Stimulated activated CD4-positive, alpha-beta T cell treated with anti-CD3 and anti-CD28 coated beads, Interleukin-1b, Interleukin-23, amount 100 ng/mL, for 4 hours (primary cell): ENCODE results near the gene CDX1.
"Not testable (repeated sequence)": the region's sequence is repeated elsewhere in the genome, so short reads cannot be mapped to it uniquely, and the experiment has no call there.

ENCODE experiments used
- DNase-seq, 2 donors: peaks; one replicate each; pipeline ENCODE4 v3.0.0-alpha.2; 2020; ENCODE audit warnings: low read depth in 2 of 2

CDX1 gene

DNA sequence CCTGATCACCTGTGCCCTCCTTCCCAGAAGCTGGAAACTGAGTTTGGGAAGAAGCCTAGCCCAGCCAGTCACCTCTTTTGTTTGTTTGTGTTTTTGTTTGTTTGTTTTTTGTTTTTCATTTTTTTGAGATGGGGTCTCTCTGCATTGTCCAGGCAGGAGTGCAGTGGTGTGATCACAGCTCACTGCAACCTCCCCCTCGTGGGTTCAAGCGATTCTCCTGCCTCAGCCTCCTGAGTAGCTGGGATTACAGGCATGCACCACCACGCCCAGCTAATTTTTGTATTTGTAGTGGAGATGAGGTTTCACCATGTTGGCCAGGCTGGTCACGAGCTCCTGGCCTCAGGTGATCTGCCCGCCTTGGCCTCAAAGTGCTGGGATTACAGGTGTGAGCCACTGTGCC, 67.1 kb downstream of the CDX1 start:
- not testable (repeated sequence) for DNase-seq
